DOHH2 (cell line): ENCODE data around the gene NEK5.

Source experiments
- H3F3A ChIP-seq: fragments of 200-600 bp; sonication (generic), shearing (Covaris generic); 2 replicates; pipeline ENCODE4 v1.6.0; 2016; ENCODE audit warnings: antibody characterized with exemption, mild to moderate bottlenecking; ENCODE audit not compliant: control insufficient read depth, insufficient read depth
- H3K27ac ChIP-seq: fragments of 200-600 bp; sonication (generic); 2 replicates; pipeline ENCODE4 v1.5.1; 2014; ENCODE audit warnings: low read depth, mild to moderate bottlenecking, low read length, moderate library complexity
- H3K27me3 ChIP-seq: fragments of 200-600 bp; sonication (generic); 2 replicates; pipeline ENCODE4 v1.6.1; 2014; ENCODE audit warnings: mild to moderate bottlenecking, low read length, mixed read lengths; ENCODE audit not compliant: control insufficient read depth
- H3K36me3 ChIP-seq: fragments of 200-600 bp; sonication (generic); 2 replicates; pipeline ENCODE4 v1.6.1; 2014; ENCODE audit warnings: mild to moderate bottlenecking, low read length, moderate library complexity, mixed read lengths; ENCODE audit not compliant: control insufficient read depth
- H3K4me1 ChIP-seq: fragments of 200-600 bp; sonication (generic); 2 replicates; pipeline ENCODE4 v1.6.1; 2014; ENCODE audit warnings: mild to moderate bottlenecking, low read length, mixed read lengths; ENCODE audit not compliant: control insufficient read depth
- H3K4me2 ChIP-seq: fragments of 200-600 bp; sonication (generic); 2 replicates; pipeline ENCODE4 v1.6.0; 2014; ENCODE audit warnings: mild to moderate bottlenecking, low read length, moderate library complexity
- H3K4me3 ChIP-seq: fragments of 200-600 bp; sonication (generic); 2 replicates; pipeline ENCODE4 v1.5.1; 2014; ENCODE audit warnings: mild to moderate bottlenecking, low read length, mixed read lengths
- H3K79me2 ChIP-seq: fragments of 200-600 bp; sonication (generic); 2 replicates; pipeline ENCODE4 v1.6.1; 2014; ENCODE audit warnings: mild to moderate bottlenecking, low read length, mixed read lengths; ENCODE audit not compliant: control insufficient read depth
- H3K9me2 ChIP-seq: fragments of 200-600 bp; sonication (generic); replicated peaks from 2 replicates; pipeline ENCODE4 v1.6.1; 2014; ENCODE audit warnings: mild to moderate bottlenecking, low read length, mixed read lengths; ENCODE audit not compliant: control insufficient read depth
- H3K9me3 ChIP-seq: fragments of 200-600 bp; sonication (generic); 2 replicates; pipeline ENCODE4 v1.6.1; 2014; ENCODE audit warnings: antibody characterized with exemption, low read length, mixed read lengths; ENCODE audit not compliant: control insufficient read depth, insufficient read depth
- H4K20me1 ChIP-seq: fragments of 200-600 bp; sonication (generic); 2 replicates; pipeline ENCODE4 v1.6.0; 2014; ENCODE audit warnings: low read depth, mild to moderate bottlenecking, antibody characterized with exemption, low read length, moderate library complexity; ENCODE audit not compliant: control insufficient read depth, insufficient read depth
- CTCF ChIP-seq: fragments of 200-600 bp; sonication (generic); IDR thresholded peaks from one replicate; pipeline ENCODE4 v1.5.1; 2014; ENCODE audit warnings: antibody characterized with exemption, mild to moderate bottlenecking, low read depth, low read length; ENCODE audit not compliant: poor library complexity, severe bottlenecking
- EZH2phosphoT487 ChIP-seq: fragments of 200-600 bp; sonication (generic); IDR thresholded peaks from 2 replicates; pipeline ENCODE4 v1.6.1; 2017; ENCODE audit warnings: borderline replicate concordance, mild to moderate bottlenecking, antibody characterized with exemption, low read length, moderate library complexity, mixed read lengths

Gene NEK5

DNA sequence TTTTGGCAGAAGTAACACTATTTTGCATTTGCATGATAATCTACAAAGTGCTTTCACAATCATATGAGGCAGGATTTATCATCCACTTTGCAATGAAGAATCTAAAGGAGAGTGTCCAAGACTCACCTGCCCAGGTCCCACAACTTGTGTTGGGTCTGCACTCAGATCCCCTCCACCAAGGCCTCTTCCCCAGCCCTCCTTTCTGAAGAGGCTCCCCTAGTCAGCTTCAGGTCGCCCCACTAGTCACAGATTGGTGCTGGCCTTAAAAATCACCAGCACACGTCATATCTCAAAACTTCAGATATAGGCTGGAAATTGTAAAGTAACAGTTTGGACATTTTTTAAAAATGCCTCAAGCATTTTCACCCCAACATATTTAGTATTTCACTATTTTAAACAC, 135.2 kb downstream of the NEK5 start:
- Histone ChIP-seq H3K4me1 (no peaks in the 10 kb centered on the region), H3K9me2 (no peaks in the 10 kb centered on the region), H3K27ac (no peak overlapping the region), H3K4me3 (no peak overlapping the region), H3F3A (no peaks in the 10 kb centered on the region), H3K36me3 (no peaks in the 10 kb centered on the region), H3K79me2 (no peaks in the 10 kb centered on the region), H3K27me3 (peaks cover 35% of the 10 kb centered on the region), H4K20me1 (no peaks in the 10 kb centered on the region), H3K9me3 (no peaks in the 10 kb centered on the region), H3K4me2 (no peak overlapping the region)
- TF ChIP-seq EZH2phosphoT487 (no peak), CTCF (no peak)

DNA sequence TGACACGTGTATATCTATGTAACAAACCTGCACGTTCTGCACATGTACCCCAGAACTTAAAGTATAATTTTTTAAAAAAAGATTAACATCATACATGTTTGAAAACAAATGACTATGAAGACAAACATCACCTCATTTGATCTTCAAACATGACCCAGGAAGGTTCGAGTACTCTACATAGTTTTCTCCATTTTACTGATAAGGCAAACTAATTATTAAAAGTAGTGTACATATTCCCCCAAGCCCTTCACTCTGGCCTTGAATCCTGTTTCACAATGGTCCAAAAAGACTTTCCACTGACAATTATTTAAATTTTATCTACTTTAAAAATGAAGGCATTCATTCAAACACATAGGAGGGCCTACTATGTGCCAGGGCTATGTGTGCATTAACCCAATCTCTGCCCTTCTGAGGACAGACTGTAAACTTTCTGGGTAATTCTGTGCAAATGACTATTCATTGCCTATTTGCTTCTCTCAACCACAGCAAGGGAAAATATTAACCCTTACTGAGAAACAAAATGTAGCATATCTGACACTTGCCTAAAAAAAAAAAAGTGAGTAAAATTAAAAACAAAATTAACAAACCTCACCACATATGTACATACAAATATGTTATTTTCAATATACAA, 139.8 kb downstream of the NEK5 start:
- no peaks in the 10 kb centered on the region for H3K9me3 ChIP-seq
- TF ChIP-seq EZH2phosphoT487 (no peak), CTCF (no peak)

More for the DNA sequence above, 139.8 kb downstream of the NEK5 start:
- Histone ChIP-seq H3K36me3 (no peaks in the 10 kb centered on the region), H3K79me2 (no peaks in the 10 kb centered on the region), H3K27ac (no peak overlapping the region), H3K4me3 (no peak overlapping the region), H3K4me2 (no peak overlapping the region), H3K4me1 (no peaks in the 10 kb centered on the region), H4K20me1 (no peaks in the 10 kb centered on the region), H3K27me3 (peaks cover 9% of the 10 kb centered on the region; the same call in 1 of the 2 replicates), H3F3A (no peaks in the 10 kb centered on the region), H3K9me2 (no peaks in the 10 kb centered on the region)
